ENCODE results near the gene GSDME.

- TF ChIP-seq CTCF (IDR thresholded peaks at IDR 0.05; ENCODE audit: low read depth, low read length, poor library complexity, severe bottlenecking) (no peak), EZH2phosphoT487 (IDR thresholded peaks at IDR 0.05; ENCODE audit: borderline replicate concordance, low read length) (no peak)
Observed at GRCh38 chr7:24798261-24798660, 41.0 kb upstream of the GSDME start.

All from DOHH2 (cell line).